Mesenchymal stem cell (in vitro differentiated cells and primary cell): ENCODE data around the gene AKAP17A.
"Not testable (repeated sequence)": the region's sequence is repeated elsewhere in the genome, so short reads cannot be mapped to it uniquely, and the experiment has no call there.

Source experiments
- DNase-seq: peaks from one replicate; pipeline ENCODE4 v3.0.0-alpha.2; 2013
- H2AFZ ChIP-seq: one replicate; pipeline ENCODE4 v1.6.1; 2013; ENCODE audit warnings: low read depth, mild to moderate bottlenecking, control low read depth, inconsistent platforms, low read length, moderate library complexity
- H2AK5ac ChIP-seq: 2 replicates; pipeline ENCODE4 v1.6.1; 2013; ENCODE audit warnings: low read length, moderate library complexity, mild to moderate bottlenecking, inconsistent platforms; ENCODE audit not compliant: severe bottlenecking
- H2BK120ac ChIP-seq: one replicate; pipeline ENCODE4 v1.6.1; 2013; ENCODE audit warnings: low read depth, mild to moderate bottlenecking, inconsistent platforms, low read length, moderate library complexity
- H2BK12ac ChIP-seq, 2 experiments: one replicate each; pipeline ENCODE4 v1.6.1; 2013; ENCODE audit warnings: inconsistent platforms in 2 of 2, low read length in 2 of 2, mild to moderate bottlenecking in 2 of 2, moderate library complexity in 2 of 2, control low read depth in 1 of 2
- H2BK15ac ChIP-seq: one replicate; pipeline ENCODE4 v1.6.1; 2013; ENCODE audit warnings: mild to moderate bottlenecking, low read depth, inconsistent platforms; ENCODE audit not compliant: poor library complexity, severe bottlenecking
- H2BK5ac ChIP-seq: 2 replicates; pipeline ENCODE4 v1.6.1; 2013; ENCODE audit warnings: low read depth, mild to moderate bottlenecking, low read length, control low read depth, inconsistent platforms; ENCODE audit not compliant: poor library complexity, severe bottlenecking
- H3K14ac ChIP-seq, 2 experiments: one replicate each; pipeline ENCODE4 v1.6.1; 2013; ENCODE audit warnings: inconsistent platforms in 2 of 2, low read length in 2 of 2, control low read depth in 1 of 2, mild to moderate bottlenecking in 1 of 2, moderate library complexity in 1 of 2
- H3K18ac ChIP-seq, 2 experiments: one replicate each; pipeline ENCODE4 v1.6.1; 2013; ENCODE audit warnings: inconsistent platforms in 2 of 2, low read length in 2 of 2, control low read depth in 1 of 2, low read depth in 1 of 2, mild to moderate bottlenecking in 1 of 2
- H3K23ac ChIP-seq, 2 experiments: one replicate each; pipeline ENCODE4 v1.6.1; 2013; ENCODE audit warnings: inconsistent platforms in 2 of 2, low read length in 2 of 2, mild to moderate bottlenecking in 2 of 2, moderate library complexity in 2 of 2, control low read depth in 1 of 2
- H3K27ac ChIP-seq: 2 replicates; pipeline ENCODE4 v1.5.1; 2013; ENCODE audit warnings: mild to moderate bottlenecking, moderate library complexity, low read length, control low read depth, inconsistent platforms; ENCODE audit not compliant: poor library complexity, severe bottlenecking
- H3K27me3 ChIP-seq, 2 experiments: 2 replicates each; pipeline versions ENCODE4 v1.6.1 to v1.7.0; 2013; ENCODE audit warnings: low read length in 2 of 2, mild to moderate bottlenecking in 2 of 2, moderate library complexity in 2 of 2, control low read depth in 1 of 2, inconsistent platforms in 1 of 2; ENCODE audit not compliant: control insufficient read depth in 1 of 2, insufficient read depth in 1 of 2
- H3K36me3 ChIP-seq, 2 experiments: 2 replicates each; pipeline versions ENCODE4 v1.6.1 to v1.7.0; 2013; ENCODE audit warnings: low read length in 2 of 2, control low read depth in 1 of 2, inconsistent platforms in 1 of 2, low read depth in 1 of 2, mild to moderate bottlenecking in 1 of 2; ENCODE audit not compliant: insufficient read depth in 2 of 2, control insufficient read depth in 1 of 2
- H3K4ac ChIP-seq, 2 experiments: one replicate each; pipeline ENCODE4 v1.6.1; 2013; ENCODE audit warnings: inconsistent platforms in 2 of 2, low read length in 2 of 2, mild to moderate bottlenecking in 2 of 2, moderate library complexity in 2 of 2, control low read depth in 1 of 2, low read depth in 1 of 2
- H3K4me1 ChIP-seq: 2 replicates; pipeline ENCODE4 v1.6.1; 2013; ENCODE audit warnings: low read depth, low read length, control low read depth; ENCODE audit not compliant: control insufficient read depth, insufficient read depth
- H3K4me2 ChIP-seq: 2 replicates; pipeline ENCODE4 v1.6.1; 2013; ENCODE audit warnings: low read length, mild to moderate bottlenecking, inconsistent platforms; ENCODE audit not compliant: poor library complexity, severe bottlenecking
- H3K4me3 ChIP-seq, 2 experiments: 2 replicates each; pipeline versions ENCODE4 v1.5.1 to v1.7.0; 2013; ENCODE audit warnings: low read length in 2 of 2, mild to moderate bottlenecking in 2 of 2, control low read depth in 1 of 2, low read depth in 1 of 2; ENCODE audit not compliant: insufficient read depth in 1 of 2
- H3K79me1 ChIP-seq: replicated peaks from 2 replicates; pipeline ENCODE4 v1.6.1; 2013; ENCODE audit warnings: mild to moderate bottlenecking, control low read depth, low read length, inconsistent platforms; ENCODE audit not compliant: poor library complexity, severe bottlenecking
- H3K9ac ChIP-seq: 2 replicates; pipeline ENCODE4 v1.7.0; 2013; ENCODE audit warnings: mild to moderate bottlenecking, low read length, moderate library complexity
- H3K9me3 ChIP-seq: 2 replicates; pipeline ENCODE4 v1.7.0; 2013; ENCODE audit warnings: mild to moderate bottlenecking, low read length; ENCODE audit not compliant: control insufficient read depth
- H4K8ac ChIP-seq: one replicate; pipeline ENCODE4 v1.6.1; 2013; ENCODE audit warnings: inconsistent platforms, mild to moderate bottlenecking, low read length, moderate library complexity
- H4K91ac ChIP-seq: one replicate; pipeline ENCODE4 v1.6.1; 2013; ENCODE audit warnings: mild to moderate bottlenecking, low read length, inconsistent platforms
- WGBS: methylation state at CpG from one replicate; pipeline ENCODE4 v1.1.7; 2013; ENCODE audit warnings: mixed read lengths; 5-methylcytosine and 5-hydroxymethylcytosine counted together

The AKAP17A gene

DNA sequence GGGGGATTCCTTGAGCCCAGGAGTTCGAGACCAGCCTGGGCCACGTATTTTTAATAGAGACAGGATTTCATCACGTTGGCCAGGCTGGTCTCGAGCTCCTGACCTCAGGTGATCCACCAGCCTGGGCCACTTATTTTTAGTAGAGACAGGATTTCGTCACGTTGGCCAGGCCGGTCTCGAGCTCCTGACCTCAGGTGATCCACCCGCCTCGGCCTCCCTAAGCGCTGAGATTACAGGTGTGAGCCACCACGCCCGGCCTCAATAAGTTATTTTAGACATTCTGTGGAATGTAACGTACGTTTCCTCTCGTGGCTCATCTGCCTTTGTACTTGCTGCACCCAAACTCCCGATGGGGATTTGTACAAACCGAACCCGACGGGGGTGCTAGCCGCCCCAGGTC, 32.3 kb downstream of the AKAP17A start:
- no peak overlapping the region for H2AFZ ChIP-seq
- H2BK120ac ChIP-seq: no peak overlapping the region
- H3K4me2 ChIP-seq: no peak overlapping the region
- H3K27ac ChIP-seq: no peak overlapping the region
- H3K18ac ChIP-seq: no peak overlapping the region
- H3K4me3 ChIP-seq: no peak overlapping the region
- no peaks in the 10 kb centered on the region for H3K9me3 ChIP-seq
- no peaks in the 10 kb centered on the region for H3K27me3 ChIP-seq
- H3K36me3 ChIP-seq: no peaks in the 10 kb centered on the region
- H2BK5ac ChIP-seq: no peak overlapping the region
- H2BK12ac ChIP-seq: no peak overlapping the region
- no peak for DNase-seq
- H2BK15ac ChIP-seq: no peak overlapping the region
- H3K9ac ChIP-seq: no peak overlapping the region
- H4K8ac ChIP-seq: no peak overlapping the region
- H3K14ac ChIP-seq: no peak overlapping the region
- H2AK5ac ChIP-seq: no peak overlapping the region
- WGBS: 85% methylated on average over 21 of the region's 21 CpGs
- no peak overlapping the region for H3K23ac ChIP-seq
- no peak overlapping the region for H4K91ac ChIP-seq
- H3K79me1 ChIP-seq: no peaks in the 10 kb centered on the region
- peaks cover 2% of the 10 kb centered on the region for H3K4me1 ChIP-seq
- H3K4ac ChIP-seq: no peak overlapping the region

DNA sequence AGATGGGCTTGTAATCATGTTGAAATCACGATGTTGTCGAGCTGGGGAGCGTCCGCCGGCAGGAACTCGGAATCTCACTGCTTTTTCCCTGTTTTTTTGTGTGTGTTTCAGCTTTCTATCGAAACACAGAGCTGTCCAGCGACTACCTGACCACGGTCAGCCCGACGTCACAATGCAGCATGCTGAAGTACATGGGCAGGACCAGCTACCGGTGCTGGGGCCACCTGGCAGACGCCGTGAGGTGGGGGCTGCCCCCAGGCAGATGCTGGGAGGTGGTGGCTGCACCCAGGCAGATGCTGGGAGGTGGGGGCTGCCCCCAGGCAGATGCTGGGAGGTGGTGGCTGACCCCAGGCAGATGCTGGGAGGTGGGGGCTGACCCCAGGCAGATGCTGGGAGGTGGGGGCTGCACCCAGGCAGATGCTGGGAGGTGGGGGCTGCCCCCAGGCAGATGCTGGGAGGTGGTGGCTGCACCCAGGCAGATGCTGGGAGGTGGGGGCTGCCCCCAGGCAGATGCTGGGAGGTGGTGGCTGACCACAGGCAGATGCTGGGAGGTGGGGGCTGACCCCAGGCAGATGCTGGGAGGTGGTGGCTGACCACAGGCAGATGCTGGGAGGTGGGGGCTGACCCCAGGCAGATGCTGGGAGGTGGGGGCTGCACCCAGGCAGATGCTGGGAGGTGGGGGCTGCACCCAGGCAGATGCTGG, 32.9 kb downstream of the AKAP17A start:
- H3K36me3 ChIP-seq, H3K4me3 ChIP-seq, H3K23ac ChIP-seq, H3K14ac ChIP-seq, H3K79me1 ChIP-seq, H3K4me2 ChIP-seq, H3K9me3 ChIP-seq, H2BK15ac ChIP-seq, H4K8ac ChIP-seq, H3K27me3 ChIP-seq, H2BK5ac ChIP-seq, H3K27ac ChIP-seq, H3K18ac ChIP-seq, H2AFZ ChIP-seq, H4K91ac ChIP-seq, H2BK12ac ChIP-seq, H3K9ac ChIP-seq, H2BK120ac ChIP-seq, H3K4ac ChIP-seq, DNase-seq, H3K4me1 ChIP-seq, H2AK5ac ChIP-seq: not testable (repeated sequence)
- 90% methylated on average over 14 of the region's 14 CpGs for WGBS

- H2BK12ac ChIP-seq, H3K9me3 ChIP-seq, H2BK15ac ChIP-seq: not testable (repeated sequence)
Observed at GRCh38 chrX:1624861-1625215, 33.4 kb downstream of the AKAP17A start.

DNA sequence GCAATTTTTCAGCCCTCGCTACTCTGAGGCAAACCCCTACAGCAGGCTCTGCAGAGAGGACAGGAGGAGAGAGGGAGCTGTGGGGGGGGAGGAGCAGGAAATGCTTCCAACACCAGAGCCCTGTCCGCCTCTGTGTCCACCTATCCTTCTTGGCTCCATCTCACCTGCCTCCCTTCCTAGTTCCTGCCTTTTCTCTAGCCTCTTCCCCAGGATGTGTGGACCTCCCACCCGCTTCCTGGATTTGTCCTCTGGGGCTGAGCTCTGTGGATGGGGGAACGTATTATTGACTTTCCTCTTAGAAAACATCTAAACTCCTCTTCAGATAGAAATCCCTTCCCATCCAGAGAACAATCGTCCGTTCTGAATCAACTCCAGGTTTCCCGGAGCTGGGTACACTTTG, 37.8 kb downstream of the AKAP17A start:
- no peaks in the 10 kb centered on the region for H3K4me1 ChIP-seq
- H2BK12ac ChIP-seq: no peak overlapping the region
- H4K8ac ChIP-seq: no peak overlapping the region
- no peaks in the 10 kb centered on the region for H3K79me1 ChIP-seq
- H3K4me3 ChIP-seq: no peak overlapping the region
- H3K18ac ChIP-seq: no peak overlapping the region
- no peaks in the 10 kb centered on the region for H3K9me3 ChIP-seq
- no peak for DNase-seq
- H4K91ac ChIP-seq: no peak overlapping the region
- no peak overlapping the region for H2BK15ac ChIP-seq
- peaks cover 0 to 9% of the 10 kb centered on the region in 2 experiments for H3K27me3 ChIP-seq
- H2AFZ ChIP-seq: no peak overlapping the region
- no peak overlapping the region for H3K23ac ChIP-seq
- no peak overlapping the region for H3K9ac ChIP-seq
- no peak overlapping the region for H2BK5ac ChIP-seq
- no peak overlapping the region for H2AK5ac ChIP-seq
- H3K36me3 ChIP-seq: no peaks in the 10 kb centered on the region
- H3K27ac ChIP-seq: no peak overlapping the region
- no peak overlapping the region for H3K4me2 ChIP-seq
- H3K14ac ChIP-seq: no peak overlapping the region
- H2BK120ac ChIP-seq: no peak overlapping the region
- no peak overlapping the region for H3K4ac ChIP-seq
- 92% methylated on average over 6 of the region's 7 CpGs for WGBS

More at GRCh38 chrX:1624861-1625215, 33.4 kb downstream of the AKAP17A start:
- 93% methylated on average over 6 of the region's 7 CpGs for WGBS
- not testable (repeated sequence) for H3K4ac ChIP-seq, H2AK5ac ChIP-seq, H4K91ac ChIP-seq, H3K4me3 ChIP-seq, H3K4me2 ChIP-seq, H3K4me1 ChIP-seq, H3K79me1 ChIP-seq, H3K27me3 ChIP-seq, H3K14ac ChIP-seq, H4K8ac ChIP-seq, H3K18ac ChIP-seq, H2BK120ac ChIP-seq, H2AFZ ChIP-seq, H2BK5ac ChIP-seq, H3K27ac ChIP-seq, H3K23ac ChIP-seq, DNase-seq, H3K9ac ChIP-seq, H3K36me3 ChIP-seq
